ENCODE results near the gene CD33.

DNA sequence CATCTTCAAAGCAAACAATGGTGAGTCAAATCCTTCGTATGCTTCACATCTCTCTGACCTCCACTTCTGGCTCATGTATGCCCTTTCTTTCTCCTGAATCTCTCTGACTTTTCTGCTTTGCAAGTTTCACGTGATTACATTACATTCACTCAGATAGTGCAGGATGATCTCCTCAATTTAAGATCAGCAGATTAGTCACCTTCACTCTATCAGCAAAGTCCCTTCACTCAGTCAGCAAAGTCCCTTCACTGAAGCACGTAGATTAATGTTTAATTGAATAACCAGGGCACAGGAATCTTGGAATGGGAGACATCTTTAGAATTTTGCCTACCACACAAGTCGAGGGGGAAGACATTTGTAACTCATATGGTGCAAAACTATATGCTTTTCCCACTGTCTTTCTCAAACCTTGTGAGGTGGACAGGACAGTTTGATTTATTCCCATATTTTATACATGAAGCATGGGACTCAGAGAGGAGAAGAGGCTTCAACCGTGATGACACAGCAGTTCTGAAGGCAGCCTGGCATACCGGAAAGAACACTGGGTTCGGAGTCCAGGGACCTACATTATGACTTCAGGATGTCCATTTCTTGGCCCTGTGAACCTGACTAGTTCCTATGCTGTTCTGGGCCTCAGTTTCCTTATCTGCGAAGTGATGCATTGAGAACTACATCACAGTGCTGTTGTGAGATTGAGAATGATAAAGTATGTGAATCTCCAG lies 49.3 kb downstream of the CD33 start:
- TF ChIP-seq, protein P1, sequence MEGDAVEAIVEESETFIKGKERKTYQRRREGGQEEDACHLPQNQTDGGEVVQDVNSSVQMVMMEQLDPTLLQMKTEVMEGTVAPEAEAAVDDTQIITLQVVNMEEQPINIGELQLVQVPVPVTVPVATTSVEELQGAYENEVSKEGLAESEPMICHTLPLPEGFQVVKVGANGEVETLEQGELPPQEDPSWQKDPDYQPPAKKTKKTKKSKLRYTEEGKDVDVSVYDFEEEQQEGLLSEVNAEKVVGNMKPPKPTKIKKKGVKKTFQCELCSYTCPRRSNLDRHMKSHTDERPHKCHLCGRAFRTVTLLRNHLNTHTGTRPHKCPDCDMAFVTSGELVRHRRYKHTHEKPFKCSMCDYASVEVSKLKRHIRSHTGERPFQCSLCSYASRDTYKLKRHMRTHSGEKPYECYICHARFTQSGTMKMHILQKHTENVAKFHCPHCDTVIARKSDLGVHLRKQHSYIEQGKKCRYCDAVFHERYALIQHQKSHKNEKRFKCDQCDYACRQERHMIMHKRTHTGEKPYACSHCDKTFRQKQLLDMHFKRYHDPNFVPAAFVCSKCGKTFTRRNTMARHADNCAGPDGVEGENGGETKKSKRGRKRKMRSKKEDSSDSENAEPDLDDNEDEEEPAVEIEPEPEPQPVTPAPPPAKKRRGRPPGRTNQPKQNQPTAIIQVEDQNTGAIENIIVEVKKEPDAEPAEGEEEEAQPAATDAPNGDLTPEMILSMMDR (IDR thresholded peaks at IDR 0.05): no peak
- TF ChIP-seq EP300 (IDR thresholded peaks at IDR 0.05): no peak
